Measurements from ENCODE around the gene CCDC85B.

The CCDC85B gene

GRCh38 chr11:65887723-65888162 is 2.7 kb upstream of the CCDC85B start:
- DNase-seq (no peak), ATAC-seq (no peak)

- peak; percentile 69 for ATAC-seq
- DNase-seq, result peak; percentile 98
These were observed 2.2 kb upstream of the CCDC85B start, which contains the start of gene FIBP for GRCh38 chr11:65888163-65888814. Gene FIBP (minus strand): TSS chr11:65888471. CDS start chr11:65888418, 53 bp downstream.

- DNase-seq (peak; percentile 68), ATAC-seq (no peak)
These were observed 1.0 kb downstream of the CCDC85B start for GRCh38 chr11:65891219-65892136.

GRCh38 chr11:65892137-65892540 is 1.7 kb downstream of the CCDC85B start:
- ATAC-seq, result peak; percentile 20
- DNase-seq, result peak; percentile 63

GRCh38 chr11:65892661-65893317 is 2.3 kb downstream of the CCDC85B start:
- no peak for ATAC-seq
- DNase-seq, result no peak

GRCh38 chr11:65894034-65894591 is 3.6 kb downstream of the CCDC85B start:
- no peak for ATAC-seq

GRCh38 chr11:65895482-65895981 is 5.1 kb downstream of the CCDC85B start:
- no peak for ATAC-seq
- DNase-seq, result no peak

More at GRCh38 chr11:65894034-65894591, 3.6 kb downstream of the CCDC85B start:
- DNase-seq, result no peak

GRCh38 chr11:65896034-65896999 is 5.8 kb downstream of the CCDC85B start:
- ATAC-seq (no peak), DNase-seq (no peak)

- ATAC-seq (no peak), DNase-seq (no peak)
These were observed 6.6 kb downstream of the CCDC85B start for GRCh38 chr11:65897020-65897471.

- DNase-seq, result no peak
- no peak for ATAC-seq
These were observed 8.3 kb downstream of the CCDC85B start for GRCh38 chr11:65898656-65899355.

- peak; percentile 85 for DNase-seq
These were observed 9.1 kb downstream of the CCDC85B start for GRCh38 chr11:65899356-65900124.

GRCh38 chr11:65900125-65900898 is 9.8 kb downstream of the CCDC85B start, which contains the start of gene FOSL1:
Gene FOSL1 (minus strand): TSS chr11:65900388. CDS start chr11:65900339, 49 bp downstream.
- DNase-seq (peak; percentile 97), ATAC-seq (peak; percentile 90)

More at GRCh38 chr11:65899356-65900124, 9.1 kb downstream of the CCDC85B start:
- ATAC-seq, result peak; percentile 59

- ATAC-seq (no peak), DNase-seq (no peak)
These were observed 10.4 kb downstream of the CCDC85B start for GRCh38 chr11:65900899-65901180.

- DNase-seq (no peak), ATAC-seq (no peak)
These were observed 12.6 kb downstream of the CCDC85B start for GRCh38 chr11:65903068-65903481.

GRCh38 chr11:65903715-65904114 is 13.2 kb downstream of the CCDC85B start:
- DNase-seq (no peak), ATAC-seq (no peak)

GRCh38 chr11:65906602-65907001 is 16.1 kb downstream of the CCDC85B start:
- ATAC-seq, result no peak
- no peak for DNase-seq

- no peak for ATAC-seq
- DNase-seq, result no peak
These were observed 17.4 kb downstream of the CCDC85B start for GRCh38 chr11:65907878-65908277.

Data from stimulated activated naive CD8-positive, alpha-beta T cell treated with anti-CD3 and anti-CD28 coated beads, Interleukin-15, Interleukin-2, amounts not matched to agents 100 U/mL and 50 U/mL, for 24 hours (primary cell).